ENCODE results near the gene CLASRP. TPM values are rescaled to one million over a fixed set of nuclear protein-coding genes. Genes with fewer than 3 reads are reported as not detected.

Gene CLASRP
- total RNA-seq, 1 experiment from 2014 or later: 126 TPM

- Mint-ChIP-seq H3K36me3 (ENCODE audit: insufficient read depth, unreplicated experiment) (peaks cover 61% of the 10 kb centered on the region), H3K27ac (ENCODE audit: unreplicated experiment) (no peak overlapping the region), H3K4me1 (ENCODE audit: low read depth, unreplicated experiment) (no peaks in the 10 kb centered on the region), H3K4me3 (ENCODE audit: low read depth, unreplicated experiment) (no peak overlapping the region), H3K27me3 (ENCODE audit: unreplicated experiment) (no peaks in the 10 kb centered on the region), H3K9me3 (ENCODE audit: low read depth, unreplicated experiment) (no peaks in the 10 kb centered on the region)
- intact Hi-C loops (cut with micrococcal nuclease; ENCODE audit: unreplicated experiment): no loop called here
- CTCF ChIA-PET: interaction anchor here (0.6 kb wide), 1 partner anchor 792 kb away, joined by 4 read pairs; no protein-coding TSS in a partner anchor
- TF ChIP-seq CTCF (IDR thresholded peaks at IDR 0.05; ENCODE audit: unreplicated experiment): no peak
- BruUV-seq (replicated peaks): no TSS peak
- DNase-seq: no peak
Measured at GRCh38 chr19:45025264-45025663, 13.6 kb upstream of the CLASRP start.

- no peak for TF ChIP-seq CTCF (IDR thresholded peaks at IDR 0.05; ENCODE audit: unreplicated experiment)
- CTCF ChIA-PET: interaction anchor here (1.2 kb wide), 1 partner anchor 11 kb away, joined by 3 read pairs; the partner anchor contains the start of gene CLASRP
- intact Hi-C loops (cut with micrococcal nuclease; ENCODE audit: unreplicated experiment): no loop called here
- no TSS peak for BruUV-seq (replicated peaks)
- no peak for DNase-seq
- Mint-ChIP-seq H3K9me3 (ENCODE audit: low read depth, unreplicated experiment) (no peaks in the 10 kb centered on the region), H3K27ac (ENCODE audit: unreplicated experiment) (no peak overlapping the region), H3K4me3 (ENCODE audit: low read depth, unreplicated experiment) (no peak overlapping the region), H3K4me1 (ENCODE audit: low read depth, unreplicated experiment) (no peaks in the 10 kb centered on the region), H3K27me3 (ENCODE audit: unreplicated experiment) (no peaks in the 10 kb centered on the region), H3K36me3 (ENCODE audit: insufficient read depth, unreplicated experiment) (peaks cover 54% of the 10 kb centered on the region)
Measured at GRCh38 chr19:45027371-45027770, 11.5 kb upstream of the CLASRP start.

GRCh38 chr19:45030825-45031224, 8.0 kb upstream of the CLASRP start:
- no peak for TF ChIP-seq CTCF (IDR thresholded peaks at IDR 0.05; ENCODE audit: unreplicated experiment)
- no peak for DNase-seq
- peaks cover 62% of the 10 kb centered on the region for H3K36me3 Mint-ChIP-seq (ENCODE audit: insufficient read depth, unreplicated experiment)
- no peak overlapping the region for H3K27ac Mint-ChIP-seq (ENCODE audit: unreplicated experiment)
- no TSS peak for BruUV-seq (replicated peaks)
- intact Hi-C loops (cut with micrococcal nuclease; ENCODE audit: unreplicated experiment): no loop called here
- no peaks in the 10 kb centered on the region for H3K9me3 Mint-ChIP-seq (ENCODE audit: low read depth, unreplicated experiment)
- no peaks in the 10 kb centered on the region for H3K27me3 Mint-ChIP-seq (ENCODE audit: unreplicated experiment)
- CTCF ChIA-PET: no interaction called here
- H3K4me1 Mint-ChIP-seq (ENCODE audit: low read depth, unreplicated experiment): no peaks in the 10 kb centered on the region
- no peak overlapping the region for H3K4me3 Mint-ChIP-seq (ENCODE audit: low read depth, unreplicated experiment)

- TF ChIP-seq CTCF (IDR thresholded peaks at IDR 0.05; ENCODE audit: unreplicated experiment): no peak
- Mint-ChIP-seq H3K27ac (ENCODE audit: unreplicated experiment) (no peak overlapping the region), H3K36me3 (ENCODE audit: insufficient read depth, unreplicated experiment) (peaks cover 55% of the 10 kb centered on the region), H3K27me3 (ENCODE audit: unreplicated experiment) (no peaks in the 10 kb centered on the region), H3K9me3 (ENCODE audit: low read depth, unreplicated experiment) (no peaks in the 10 kb centered on the region), H3K4me3 (ENCODE audit: low read depth, unreplicated experiment) (no peak overlapping the region), H3K4me1 (ENCODE audit: low read depth, unreplicated experiment) (no peaks in the 10 kb centered on the region)
- CTCF ChIA-PET: interaction anchor here (0.6 kb wide), 2 partner anchors 33 to 49 kb away, joined by 3 read pairs; no protein-coding TSS in a partner anchor
- no peak for DNase-seq
- intact Hi-C loops (cut with micrococcal nuclease; ENCODE audit: unreplicated experiment): no loop called here
- BruUV-seq (replicated peaks): no TSS peak
Measured at GRCh38 chr19:45032421-45032820, 6.4 kb upstream of the CLASRP start.
